Measurements from ENCODE around the gene CAMK1D.
"Not testable (repeated sequence)": the region's sequence is repeated elsewhere in the genome, so short reads cannot be mapped to it uniquely, and the experiment has no call there.

The CAMK1D gene

DNA sequence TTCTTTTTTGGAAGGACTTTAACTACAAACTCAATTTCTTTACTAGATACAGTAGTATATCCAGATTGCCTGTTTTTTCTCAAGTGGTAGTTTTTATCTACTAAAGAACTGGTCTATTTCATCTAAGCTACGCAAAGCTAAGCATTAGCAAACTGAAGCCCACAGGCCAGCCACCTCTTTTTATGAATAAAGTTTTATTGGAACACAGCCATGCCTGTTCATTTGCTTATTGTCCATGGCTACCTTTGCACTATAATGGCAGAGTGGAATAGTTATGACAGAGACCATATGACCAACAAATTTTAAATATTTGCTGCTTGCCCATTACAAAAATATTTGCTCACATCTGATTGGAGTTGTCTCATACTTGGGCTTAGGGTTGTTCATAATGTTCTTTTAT is 168.7 kb downstream of the CAMK1D start:
- no peak for DNase-seq (ENCODE audit: low read depth)

DNA sequence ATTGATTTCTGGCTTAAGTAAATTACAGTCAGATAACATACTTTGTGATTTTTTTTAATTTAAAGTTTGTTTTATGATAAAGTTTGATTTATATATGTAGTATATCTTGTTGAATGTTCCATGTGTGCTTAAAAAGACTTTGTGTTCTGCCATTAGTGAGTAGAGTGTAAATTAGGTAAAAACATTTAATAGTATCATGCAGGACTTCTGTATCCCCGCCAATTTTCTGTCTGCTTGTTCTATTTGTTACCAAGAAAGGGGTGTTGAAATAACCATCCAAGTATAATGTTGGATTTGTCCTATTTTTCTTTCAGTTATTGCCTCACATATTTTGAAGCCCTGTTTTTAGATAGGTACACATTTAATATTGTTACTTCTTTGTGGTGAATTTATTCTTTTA is 172.1 kb downstream of the CAMK1D start:
- no peak for DNase-seq (ENCODE audit: low read depth)

- DNase-seq (ENCODE audit: low read depth) = no peak
Measured at GRCh38 chr10:12526311-12526710, 177.0 kb downstream of the CAMK1D start.

DNA sequence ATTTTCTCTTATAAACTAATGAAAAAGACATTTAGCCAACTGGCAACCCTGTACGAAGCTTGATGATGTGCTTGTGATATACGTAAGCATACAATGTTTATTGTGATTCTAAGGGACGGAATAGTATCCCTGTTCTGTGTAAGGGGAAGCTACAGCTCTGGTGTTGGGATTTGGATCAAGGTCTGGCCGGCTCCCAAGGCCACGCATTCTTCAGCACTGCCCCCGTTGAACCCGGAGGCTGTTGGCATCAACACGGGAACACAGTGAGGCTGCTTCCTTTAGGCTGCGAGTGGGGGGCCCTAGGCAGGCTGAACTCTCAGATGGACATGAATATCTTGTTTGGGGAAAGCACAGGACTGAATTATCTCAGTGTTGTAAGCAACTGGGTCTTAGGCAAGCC is 180.6 kb downstream of the CAMK1D start:
- DNase-seq (ENCODE audit: low read depth) = no peak

GRCh38 chr10:12531305-12532220 is 182.2 kb downstream of the CAMK1D start:
- DNase-seq (ENCODE audit: low read depth) = no peak

- DNase-seq (ENCODE audit: low read depth) = no peak
Measured at GRCh38 chr10:12533151-12533550, 183.8 kb downstream of the CAMK1D start.

DNA sequence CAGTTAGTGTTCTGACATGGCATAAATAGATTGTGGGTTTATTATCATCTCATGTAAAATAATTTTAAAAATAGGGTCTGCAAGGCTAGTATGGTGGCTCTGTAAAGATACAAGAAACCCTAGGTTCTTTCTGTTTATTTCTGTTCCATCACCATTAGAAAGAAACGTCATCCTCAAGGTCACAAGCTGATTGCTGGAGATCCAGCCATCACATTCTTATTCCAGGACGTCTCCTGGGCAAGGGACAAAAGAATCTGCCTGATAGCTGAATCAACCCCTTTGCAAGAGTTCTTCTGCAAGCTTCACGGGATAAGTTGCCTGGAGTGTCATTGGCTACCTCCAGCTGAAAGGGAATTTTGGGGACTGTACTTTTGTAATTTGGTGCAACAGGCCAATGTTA is 184.4 kb downstream of the CAMK1D start:
- DNase-seq (ENCODE audit: low read depth) = no peak

- DNase-seq (ENCODE audit: low read depth) = no peak
Measured at GRCh38 chr10:12534824-12535223, 185.5 kb downstream of the CAMK1D start.

DNA sequence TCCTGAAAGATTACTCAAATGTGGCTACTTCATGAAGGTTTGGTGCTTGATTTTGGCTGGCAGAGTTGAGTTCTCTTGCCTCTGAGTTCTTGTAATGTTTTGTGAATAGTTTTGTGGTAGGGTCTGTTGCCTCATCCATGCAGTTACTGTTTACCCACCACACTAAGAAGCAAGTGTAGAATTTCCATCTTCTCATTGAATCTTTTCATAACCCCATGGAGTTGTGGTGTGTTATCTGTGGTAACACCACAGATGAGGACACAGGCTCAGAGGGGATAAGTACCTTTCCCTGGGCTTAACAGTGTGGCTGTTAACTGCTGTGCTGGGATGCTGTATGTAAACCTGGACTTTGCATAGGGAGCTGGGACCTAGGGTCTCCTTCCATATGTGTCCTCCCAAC is 186.3 kb downstream of the CAMK1D start:
- no peak for DNase-seq (ENCODE audit: low read depth)

DNA sequence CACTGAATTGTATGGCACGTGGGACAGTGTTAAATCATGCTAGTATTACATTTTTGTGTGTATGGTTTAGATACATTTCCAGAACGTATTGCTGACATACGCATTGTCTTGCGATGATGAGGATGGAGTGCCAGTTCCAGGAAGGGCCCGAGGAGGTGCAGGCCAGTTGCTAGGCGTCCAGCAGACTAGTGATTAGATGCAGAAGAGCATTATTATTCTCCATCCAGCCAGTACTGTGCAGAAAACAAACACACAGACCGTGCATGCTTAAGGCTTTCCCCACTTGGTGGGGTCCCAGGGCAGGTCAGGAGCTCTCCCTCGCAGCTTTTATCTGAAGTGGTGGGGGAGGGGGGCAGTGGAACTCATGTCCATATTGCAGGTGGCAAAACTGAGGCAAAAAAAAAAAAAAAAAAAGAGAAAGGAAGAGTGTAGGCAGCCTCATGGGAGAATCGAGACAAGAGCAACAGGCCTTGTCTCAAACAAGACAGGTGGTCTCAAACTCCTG is 189.2 kb downstream of the CAMK1D start:
- no peak for DNase-seq (ENCODE audit: low read depth)

DNA sequence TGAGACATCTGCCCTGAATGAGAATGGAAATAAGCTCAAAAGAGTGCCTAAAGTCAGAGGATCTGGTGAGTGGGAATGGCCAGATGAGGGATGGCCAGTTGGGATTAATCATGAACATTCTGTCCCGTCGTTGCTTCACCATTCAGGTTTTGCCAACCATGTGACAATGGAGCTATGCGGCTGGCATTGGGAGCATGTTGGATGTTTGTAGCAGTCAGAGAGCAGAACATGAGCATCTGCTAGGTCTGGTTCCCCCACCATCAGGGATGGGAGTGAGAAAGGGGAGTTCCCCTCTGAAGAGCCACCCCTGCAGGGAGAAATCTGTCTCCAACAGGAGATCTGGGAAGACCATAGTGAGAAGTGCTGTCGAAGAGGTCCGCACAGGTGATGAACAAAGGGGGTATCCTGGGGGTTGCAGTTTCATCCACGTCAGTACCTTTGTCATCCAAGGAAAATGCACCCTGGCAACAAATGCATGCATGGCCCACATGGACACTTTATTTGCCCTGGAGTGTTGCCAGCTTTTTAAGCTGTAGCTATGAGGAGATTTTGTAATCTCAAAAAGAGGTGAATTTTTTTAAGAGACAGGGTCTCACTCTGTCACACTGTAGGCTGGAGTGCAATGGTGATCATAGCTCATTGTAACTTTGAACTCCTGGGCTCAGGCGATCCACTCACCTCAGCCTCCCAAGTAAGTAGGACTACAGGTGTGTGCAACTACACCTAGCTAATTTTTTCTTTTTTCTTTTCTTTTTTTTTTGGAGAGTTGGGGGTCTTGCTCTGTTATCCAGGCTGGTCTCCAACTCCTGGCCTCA is 190.2 kb downstream of the CAMK1D start:
- DNase-seq (ENCODE audit: low read depth) = no peak

- no peak for DNase-seq (ENCODE audit: low read depth)
Measured at GRCh38 chr10:12540341-12540781, 191.0 kb downstream of the CAMK1D start.

DNA sequence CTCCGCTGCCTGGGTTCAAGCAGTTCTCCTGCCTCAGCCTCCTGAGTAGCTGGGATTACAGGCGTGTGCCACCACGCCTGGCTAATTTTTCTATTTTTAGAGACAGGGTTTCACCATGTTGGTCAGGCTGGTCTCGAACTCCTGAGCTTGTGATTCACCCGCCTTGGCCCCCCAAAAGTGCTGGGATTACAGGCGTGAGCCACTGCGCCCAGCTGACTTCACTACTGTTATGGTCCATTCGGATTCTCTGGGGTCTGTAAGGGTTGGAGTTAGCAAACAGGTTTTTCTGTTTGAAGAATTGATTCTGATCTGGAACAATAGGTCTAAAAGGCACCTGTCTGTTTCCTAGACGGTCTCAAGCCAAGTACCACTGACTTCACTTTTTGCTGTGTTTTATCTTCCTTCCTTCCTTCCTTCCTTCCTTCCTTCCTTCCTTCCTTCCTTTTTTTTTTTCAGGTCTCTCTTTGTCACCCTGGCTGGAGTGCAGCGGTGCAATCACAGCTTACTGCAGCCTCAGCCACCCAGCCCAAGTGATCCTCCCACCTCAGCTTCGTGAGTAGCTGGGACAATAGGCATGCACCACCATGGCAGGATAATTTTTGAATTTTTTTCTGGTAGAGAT is 192.2 kb downstream of the CAMK1D start:
- no peak for DNase-seq (ENCODE audit: low read depth)

- no peak for DNase-seq (ENCODE audit: low read depth)
Measured at GRCh38 chr10:12542133-12542670, 192.9 kb downstream of the CAMK1D start.

GRCh38 chr10:12543589-12543988 is 194.2 kb downstream of the CAMK1D start:
- no peak for DNase-seq (ENCODE audit: low read depth)

- DNase-seq (ENCODE audit: low read depth) = not testable (repeated sequence)
Measured at GRCh38 chr10:12546160-12546802, 196.9 kb downstream of the CAMK1D start.

DNA sequence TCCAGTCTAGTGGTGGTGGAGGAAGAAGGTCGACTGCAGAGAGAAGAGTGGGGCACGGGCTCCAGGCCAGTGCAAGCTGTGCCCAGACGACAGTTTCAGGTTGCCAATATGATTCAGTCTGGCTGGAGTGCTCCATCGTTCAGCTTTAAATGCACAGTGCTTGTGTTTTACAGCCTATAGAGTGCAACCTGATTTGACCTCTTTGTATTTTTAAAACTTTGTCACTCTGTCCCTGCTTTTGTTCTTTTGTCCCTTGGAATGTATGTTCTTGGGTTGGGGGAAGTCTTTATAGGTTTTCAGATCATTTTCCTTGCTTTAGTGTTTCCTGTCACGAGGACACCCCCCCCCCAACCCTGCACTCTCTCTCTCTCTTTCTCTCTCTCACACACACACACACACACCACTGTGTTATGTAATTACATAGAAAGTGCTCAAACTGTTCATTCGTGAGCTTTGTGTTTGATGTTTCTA is 198.0 kb downstream of the CAMK1D start:
- DNase-seq (ENCODE audit: low read depth) = no peak

GRCh38 chr10:12549297-12549696 is 199.9 kb downstream of the CAMK1D start:
- DNase-seq (ENCODE audit: low read depth) = no peak

GRCh38 chr10:12550994-12551393 is 201.6 kb downstream of the CAMK1D start:
- DNase-seq (ENCODE audit: low read depth) = no peak

DNA sequence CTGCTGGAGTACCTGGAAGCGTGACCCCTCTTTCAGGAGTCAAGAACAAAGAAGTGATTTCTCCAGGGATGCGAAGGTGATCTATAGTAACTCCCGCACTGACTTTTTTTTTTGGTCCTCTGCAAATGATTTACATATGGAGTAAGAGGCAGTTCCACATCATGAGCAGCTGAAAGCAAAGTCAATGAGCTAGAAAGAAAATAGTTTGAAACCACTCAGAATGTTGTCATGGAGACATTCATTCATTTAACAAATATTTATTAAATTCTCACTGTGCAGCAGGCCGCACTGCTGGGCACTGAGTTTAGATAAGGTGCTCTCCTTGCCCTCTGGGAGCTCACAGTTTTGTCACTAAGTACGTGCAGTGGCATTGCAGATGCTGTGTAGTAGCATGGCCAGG is 206.7 kb downstream of the CAMK1D start:
- no peak for DNase-seq (ENCODE audit: low read depth)

DNA sequence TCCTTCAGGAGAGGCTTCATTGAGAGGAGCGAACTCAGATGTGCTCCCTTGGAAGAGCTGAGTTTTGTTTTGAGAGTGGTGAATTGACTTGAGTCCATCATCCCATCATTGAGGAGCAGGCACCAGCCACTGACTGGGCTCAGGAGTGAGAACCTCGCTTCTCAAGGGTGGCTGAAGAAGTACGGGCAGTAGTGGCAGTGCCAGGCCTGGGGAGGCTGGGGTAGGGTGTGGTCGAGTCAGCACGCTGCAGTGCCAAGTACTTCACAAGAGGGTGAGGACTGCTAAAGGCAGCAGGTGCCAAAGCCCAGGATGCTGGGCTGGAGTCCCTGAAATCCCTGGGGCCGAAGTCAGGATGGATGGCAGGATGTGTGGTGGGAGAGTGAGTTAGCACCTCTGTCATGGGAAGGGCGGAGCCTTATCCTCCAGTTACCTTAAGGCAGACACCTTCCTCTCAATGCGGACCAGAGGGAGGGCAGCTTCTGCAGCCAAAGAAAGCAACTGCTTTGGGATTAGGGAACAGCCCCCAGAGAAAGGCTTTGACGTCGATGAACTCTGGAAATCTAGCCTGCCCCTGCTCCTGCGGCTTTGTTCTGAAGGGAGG is 210.3 kb downstream of the CAMK1D start:
- DNase-seq (ENCODE audit: low read depth) = no peak
